Measurements from ENCODE around the gene CILP.

GRCh38 chr15:65154720-65155119 is 56.6 kb downstream of the CILP start:
- TF ChIP-seq GATA2 (IDR thresholded peaks at IDR 0.05; ENCODE audit: low read depth, low read length) (no peak), GATA3 (IDR thresholded peaks at IDR 0.05; ENCODE audit: low read depth, low read length) (no peak)
